Motor neuron (in vitro differentiated cells): ENCODE results near the gene LILRB2. TPM values are rescaled to one million over a fixed set of nuclear protein-coding genes. Genes with fewer than 3 reads are reported as not detected.
"Not testable (repeated sequence)": the region's sequence is repeated elsewhere in the genome, so short reads cannot be mapped to it uniquely, and the experiment has no call there.

Source experiments
- ATAC-seq, 8 experiments: fragments of 200-7000 bp; cut with Tn5 transposase; replicated peaks in 6 of 8; 2 replicates each; pipeline ENCODE4 v1.8.0; 2021; ENCODE audit warnings: mild to moderate bottlenecking in 8 of 8, moderate library complexity in 8 of 8
- H3K27ac ChIP-seq, 2 donors: fragments of 250-450 bp; sonication (Bioruptor Pico); 2 replicates each; pipeline ENCODE4 v1.9.0; 2021; ENCODE audit warnings: antibody characterized with exemption in 2 of 2, mild to moderate bottlenecking in 2 of 2, moderate library complexity in 1 of 2
- H3K4me1 ChIP-seq, 2 donors: fragments of 250-450 bp; sonication (Bioruptor Pico); replicated peaks in 1 of 2; 2 replicates each; pipeline ENCODE4 v1.6.1; 2021; ENCODE audit warnings: antibody characterized with exemption in 2 of 2, mild to moderate bottlenecking in 2 of 2, moderate library complexity in 1 of 2
- H3K4me3 ChIP-seq, 5 donors: fragments of 250-450 bp; sonication (Bioruptor Pico); 2 replicates each; pipeline ENCODE4 v1.9.0; 2021; ENCODE audit warnings: antibody characterized with exemption in 5 of 5, mild to moderate bottlenecking in 5 of 5, moderate library complexity in 4 of 5
- WGBS, 10 experiments: fragments of 450-650 bp; shearing (Covaris generic); methylation state at CpG; one replicate each; pipeline ENCODE4 v1.0.0; 2022; 5-methylcytosine and 5-hydroxymethylcytosine counted together
- in situ Hi-C, 9 experiments: fragments of 400-800 bp; cut with MboI; loops; one replicate each; pipeline ENCODE4 v1.15.0; 2021; ENCODE audit warnings: low sequenced_read_pairs in 9 of 9, low pct_unique_long_range_greater_than_20kb in 2 of 9; ENCODE audit not compliant: unreplicated experiment in 9 of 9
- total RNA-seq, 8 experiments: library from RNA; unstranded; fragments of 300-600 nt; gene quantifications; 2 replicates each; pipeline versions ENCODE4 v1.2.3 to v1.2.4, GENCODE V29; 2022

The LILRB2 gene
- total RNA-seq, 8 experiments from 2014 or later, result 0.04 to 0.57 (median 0.18) TPM; not detected in 3

DNA sequence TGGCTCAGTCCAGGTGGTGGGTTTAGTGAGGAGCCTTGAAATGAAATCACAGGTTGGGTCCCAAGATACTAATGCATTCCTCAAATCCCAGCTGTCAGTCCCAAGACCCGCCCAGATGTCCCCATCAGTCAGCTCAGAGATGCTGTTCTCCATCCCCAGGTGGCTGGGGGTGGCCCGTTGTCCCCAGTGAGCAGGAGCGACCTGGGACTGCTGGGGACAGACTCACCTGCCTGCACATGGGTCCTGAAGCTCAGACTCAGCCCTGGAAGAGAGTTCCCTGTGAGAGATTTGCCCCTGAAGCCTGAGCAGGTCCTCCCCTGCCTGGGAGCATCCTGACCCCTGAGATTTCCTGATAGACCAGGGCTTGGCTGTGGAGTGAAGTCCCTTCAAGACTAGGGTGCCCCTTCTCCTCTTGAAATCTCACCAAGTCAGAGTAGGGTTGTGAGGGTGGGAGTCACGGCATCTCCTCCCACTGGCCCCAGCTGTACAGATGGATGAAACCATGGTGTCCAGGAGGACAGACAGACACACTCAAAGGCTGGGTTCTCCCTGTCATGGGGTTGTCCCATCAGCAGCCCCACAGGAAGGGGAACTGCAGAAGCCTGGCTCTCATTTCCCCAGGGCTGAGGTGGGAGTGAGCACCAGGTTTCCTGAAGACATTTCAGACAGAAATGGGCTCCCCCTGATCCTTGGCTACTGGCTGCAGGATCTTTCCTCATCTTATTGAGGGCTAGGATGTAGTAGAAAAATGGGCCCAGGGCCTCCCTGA, 17.6 kb upstream of the LILRB2 start:
- Histone ChIP-seq H3K27ac (no peak overlapping the region), H3K4me3 (no peak overlapping the region), H3K4me1 (no peaks in the 10 kb centered on the region)
- whole genome bisulfite sequencing, 10 experiments, result 13 to 67% methylated on average over 1 to 3 of the region's 4 CpGs; no CpG with 5 or more reads in 8 of the 10 experiments
- ATAC-seq, result no peak
- in situ Hi-C loops, result no loop called here

DNA sequence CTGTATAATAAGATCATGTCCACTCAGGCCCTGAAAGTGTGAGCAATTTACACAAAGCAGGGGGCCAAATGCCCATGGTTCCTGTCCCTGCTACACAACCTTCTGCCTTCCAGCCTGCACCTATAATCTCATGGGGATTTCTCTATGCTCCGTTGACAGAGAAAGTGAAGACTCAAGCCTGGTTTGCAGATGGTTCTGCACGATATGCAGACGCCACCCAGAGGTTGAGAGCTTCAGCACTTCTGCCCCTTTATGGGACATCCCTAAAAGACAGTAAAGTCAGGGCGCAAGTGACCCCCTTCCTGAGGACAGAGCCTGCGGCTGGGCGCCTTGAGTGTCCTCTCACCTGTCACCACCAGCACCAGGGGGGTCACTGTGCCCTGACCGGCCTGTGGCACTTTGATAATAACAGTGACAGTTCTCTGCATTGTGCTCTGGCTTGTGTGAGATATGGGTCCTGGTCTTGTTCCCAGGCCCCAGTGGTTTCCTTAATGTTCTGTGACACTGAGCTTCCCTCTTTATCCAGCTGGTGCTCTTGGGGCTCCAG, 16.9 kb upstream of the LILRB2 start:
- Histone ChIP-seq H3K27ac (no peak overlapping the region), H3K4me3 (no peak overlapping the region), H3K4me1 (no peaks in the 10 kb centered on the region)
- in situ Hi-C loops, result no loop called here
- peak in 1 of 8 experiments; percentile 47 for ATAC-seq
- WGBS, 10 experiments, result 0 to 30% (median 5%) methylated on average over 1 to 3 of the region's 7 CpGs; no CpG with 5 or more reads in 5 of the 10 experiments

DNA sequence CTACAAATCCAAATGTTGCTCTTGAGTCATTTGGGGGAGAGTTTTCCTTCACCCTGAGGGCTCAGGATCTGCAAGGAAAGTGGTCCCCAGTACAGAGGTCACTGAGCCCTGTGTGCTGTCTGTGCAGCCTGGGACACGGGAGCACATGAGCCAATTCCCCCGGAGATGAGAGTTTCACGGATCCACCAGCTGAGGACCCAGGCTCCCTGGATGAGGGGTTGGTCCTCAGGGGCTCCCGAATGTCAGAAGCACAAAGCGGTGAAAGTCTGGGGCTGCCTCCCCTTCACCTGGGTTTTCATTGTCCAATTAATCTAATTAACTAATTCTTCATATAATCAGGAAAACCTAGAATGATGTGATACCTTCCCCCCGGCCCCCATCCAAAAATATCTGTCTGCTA, 13.6 kb upstream of the LILRB2 start:
- WGBS, 10 experiments, result 0 to 89% (median 54%) methylated on average over 1 to 5 of the region's 6 CpGs; no CpG with 5 or more reads in 1 of the 10 experiments
- H3K27ac ChIP-seq, result no peak overlapping the region
- in situ Hi-C loops, result no loop called here
- H3K4me1 ChIP-seq, result no peaks in the 10 kb centered on the region
- no peak overlapping the region for H3K4me3 ChIP-seq
- no peak for ATAC-seq

DNA sequence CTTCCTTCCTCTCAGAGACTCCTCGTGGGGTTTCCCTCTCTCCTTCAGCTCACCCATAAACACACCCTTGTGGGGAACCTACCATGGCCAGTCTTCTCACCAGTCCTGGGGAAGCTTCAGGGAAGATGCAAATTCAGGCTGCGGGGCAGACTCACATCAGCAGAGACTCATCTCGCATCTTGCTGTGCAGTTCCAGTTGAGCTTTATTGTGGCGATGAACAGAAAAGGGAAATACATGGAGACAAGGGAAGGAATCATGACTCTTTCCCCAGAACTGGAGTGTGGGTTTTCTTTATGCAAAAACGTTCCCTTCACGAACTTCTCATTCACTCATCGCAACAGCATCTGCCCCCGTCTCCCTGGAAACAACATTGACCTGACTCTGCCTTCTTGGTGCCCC, 8.2 kb upstream of the LILRB2 start:
- H3K27ac ChIP-seq, H3K4me3 ChIP-seq, ATAC-seq, in situ Hi-C loops, H3K4me1 ChIP-seq: not testable (repeated sequence)
- WGBS, 10 experiments, result 8 to 83% (median 40%) methylated on average over 1 to 5 of the region's 8 CpGs; no CpG with 5 or more reads in 3 of the 10 experiments

DNA sequence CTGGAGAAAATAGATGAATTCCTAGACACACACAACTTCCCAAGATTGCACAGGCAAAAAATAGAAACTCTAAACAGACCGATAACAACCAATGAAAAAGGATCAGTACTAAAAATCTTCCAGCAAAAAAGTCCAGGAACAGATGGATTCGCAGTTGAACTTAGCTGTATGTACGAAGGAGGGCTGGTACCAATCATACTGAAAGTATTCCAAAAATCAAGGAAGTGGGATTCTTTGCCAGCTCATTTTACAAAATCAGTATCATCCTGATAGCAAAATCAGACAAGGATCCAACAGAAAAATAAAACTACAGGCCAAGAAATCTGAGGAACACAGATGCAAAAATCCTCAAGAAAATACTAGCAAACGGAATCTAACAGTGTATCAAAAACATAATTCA, 6.5 kb upstream of the LILRB2 start:
- Histone ChIP-seq H3K4me1 (no peaks in the 10 kb centered on the region), H3K27ac (no peak overlapping the region), H3K4me3 (no peak overlapping the region)
- 6 to 90% (median 73%) methylated on average over 3 to 4 of the region's 4 CpGs for WGBS, 10 experiments
- no peak for ATAC-seq
- in situ Hi-C loops, result no loop called here

DNA sequence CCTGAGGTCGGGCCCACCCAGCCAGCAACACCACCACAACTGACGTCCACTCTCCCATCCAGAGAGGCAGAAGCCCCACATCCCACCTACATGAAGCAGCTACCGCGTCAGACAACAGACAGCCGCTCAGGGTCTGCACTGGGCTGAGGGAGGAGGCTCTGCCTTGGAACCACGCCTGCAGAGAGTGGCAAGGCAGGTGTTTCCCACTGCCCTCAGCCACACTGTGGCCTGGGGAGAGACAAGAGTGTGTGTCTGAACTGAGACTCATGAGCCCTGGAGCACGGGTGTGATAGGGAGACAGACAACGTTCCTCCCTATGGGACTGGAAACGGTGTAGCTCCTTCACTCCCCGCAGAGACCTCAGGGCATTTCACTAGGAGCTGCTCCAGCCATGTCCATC, 5.4 kb upstream of the LILRB2 start:
- ATAC-seq, H3K4me1 ChIP-seq, H3K27ac ChIP-seq, H3K4me3 ChIP-seq, in situ Hi-C loops: not testable (repeated sequence)
- WGBS, 10 experiments, result no CpG with 5 or more reads among the region's 10 CpGs

DNA sequence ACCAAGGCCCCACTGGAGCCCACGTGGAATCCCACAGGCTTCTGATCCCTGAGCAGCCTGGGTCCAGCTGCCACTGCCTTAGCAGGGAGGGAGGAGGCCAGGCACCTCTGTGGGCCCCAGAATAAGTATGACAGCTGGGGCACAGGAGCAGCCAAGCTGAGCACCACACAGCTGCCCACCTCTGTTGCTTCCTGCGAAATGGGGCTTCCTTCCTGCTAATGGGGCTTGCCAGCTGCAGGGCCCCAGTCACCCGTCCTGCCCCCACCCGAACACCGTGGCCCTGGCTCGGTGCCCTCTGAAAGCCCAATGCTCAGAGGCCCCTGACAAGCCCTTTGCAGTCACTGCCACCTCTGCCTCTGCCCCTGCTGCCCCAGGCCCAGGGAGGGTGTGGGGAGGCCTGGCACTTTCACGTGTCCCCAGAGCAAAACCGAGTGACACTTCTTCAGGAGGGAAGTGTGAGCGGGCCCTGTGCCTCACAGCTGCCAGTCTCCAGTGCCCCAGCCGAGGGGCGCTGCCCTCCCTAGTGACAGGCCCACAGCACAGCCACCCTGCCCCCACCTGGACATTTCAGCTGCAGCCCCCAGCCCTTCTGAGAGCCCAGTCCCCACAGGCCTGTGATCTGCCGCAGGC, 4.6 kb upstream of the LILRB2 start:
- no CpG with 5 or more reads among the region's 12 CpGs for WGBS, 10 experiments
- H3K4me1 ChIP-seq, ATAC-seq, in situ Hi-C loops, H3K27ac ChIP-seq, H3K4me3 ChIP-seq: not testable (repeated sequence)

DNA sequence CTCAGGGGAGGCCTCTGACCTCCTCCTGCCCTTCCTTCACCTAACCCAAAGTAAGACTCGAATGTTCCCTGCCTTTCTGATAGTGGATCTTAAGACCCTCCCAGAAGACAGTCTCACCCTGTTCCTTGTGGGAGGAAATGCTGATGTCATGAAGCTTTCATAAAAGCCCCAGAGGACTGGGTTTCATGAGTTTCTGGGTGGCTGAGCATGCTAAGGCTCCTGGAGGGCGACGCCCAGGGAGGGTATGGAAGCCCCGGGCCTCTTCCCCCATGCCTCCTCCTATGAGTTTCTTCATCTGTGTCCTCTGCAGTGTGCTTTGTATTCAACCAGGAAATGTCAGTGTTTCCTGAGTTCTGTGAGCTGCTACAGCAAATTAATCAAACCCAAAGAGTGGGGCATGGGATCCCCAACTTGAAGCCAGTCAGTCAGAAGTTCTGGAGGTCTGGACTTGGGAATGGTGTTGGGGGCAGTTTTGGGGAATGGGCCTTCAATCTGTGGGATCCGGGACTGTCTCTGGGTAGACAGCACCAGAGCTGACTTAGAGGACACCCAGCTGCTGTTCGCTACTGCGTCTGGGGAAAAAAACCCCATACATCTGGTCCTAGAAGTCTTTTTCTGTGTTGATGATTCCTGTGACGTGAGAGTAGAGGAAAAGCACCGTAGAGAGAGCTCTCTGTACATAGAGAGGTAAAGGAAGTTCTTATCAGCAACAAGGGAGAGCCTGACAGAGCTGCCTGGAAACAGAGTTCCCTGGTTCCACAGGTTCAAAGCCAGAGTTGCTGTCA, 2.0 kb upstream of the LILRB2 start:
- no peak overlapping the region for H3K4me3 ChIP-seq
- H3K27ac ChIP-seq, result no peak overlapping the region
- H3K4me1 ChIP-seq, result no peaks in the 10 kb centered on the region
- peak in 3 of 8 experiments; percentile 56 to 63 (median 60) for ATAC-seq
- 0 to 100% (median 40%) methylated on average over 1 to 8 of the region's 9 CpGs; no CpG with 5 or more reads in 1 of the 10 experiments for WGBS, 10 experiments
- in situ Hi-C loops, result no loop called here

DNA sequence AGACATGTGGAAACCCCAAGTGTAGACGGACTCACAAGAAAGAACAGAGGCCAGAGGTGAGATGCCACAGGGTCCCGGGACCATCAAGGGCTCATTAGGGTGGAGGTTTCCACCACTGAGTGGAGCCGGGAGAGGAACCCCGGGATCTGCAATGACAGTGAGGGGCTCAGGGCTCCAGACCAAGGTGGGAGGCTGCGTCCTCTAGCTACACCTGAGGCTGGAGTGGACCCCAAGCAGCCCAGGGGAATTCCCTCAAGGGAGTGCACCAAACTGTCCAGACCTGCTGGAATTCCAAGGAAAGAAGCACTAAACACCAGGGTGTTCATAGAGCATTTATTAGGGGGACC, 792 bp upstream of the LILRB2 start:
- H3K4me1 ChIP-seq, H3K4me3 ChIP-seq, in situ Hi-C loops, H3K27ac ChIP-seq, ATAC-seq: not testable (repeated sequence)
- 0 to 73% (median 45%) methylated on average over 1 to 4 of the region's 5 CpGs; no CpG with 5 or more reads in 6 of the 10 experiments for WGBS, 10 experiments

DNA sequence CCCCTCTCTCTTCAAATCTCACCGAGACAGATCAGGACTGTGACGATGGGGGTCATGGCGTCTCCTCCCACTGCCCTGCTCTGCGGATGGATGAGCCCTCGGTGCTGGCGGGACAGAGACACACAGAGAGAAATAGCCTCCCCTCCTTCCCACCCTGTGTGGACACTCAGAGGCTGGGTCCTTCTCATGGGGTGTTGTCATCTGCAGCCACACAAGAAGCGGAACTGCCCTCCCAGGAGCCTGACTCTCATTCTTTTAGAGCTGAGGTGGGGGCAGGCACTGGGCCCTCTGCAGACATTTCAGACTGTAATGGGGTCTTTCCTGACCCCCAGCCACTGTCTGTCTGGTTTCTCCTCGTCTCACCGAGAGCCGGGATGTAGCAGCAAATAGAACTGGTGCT, 469 bp downstream of the LILRB2 start:
- in situ Hi-C loops, result not testable (repeated sequence)

DNA sequence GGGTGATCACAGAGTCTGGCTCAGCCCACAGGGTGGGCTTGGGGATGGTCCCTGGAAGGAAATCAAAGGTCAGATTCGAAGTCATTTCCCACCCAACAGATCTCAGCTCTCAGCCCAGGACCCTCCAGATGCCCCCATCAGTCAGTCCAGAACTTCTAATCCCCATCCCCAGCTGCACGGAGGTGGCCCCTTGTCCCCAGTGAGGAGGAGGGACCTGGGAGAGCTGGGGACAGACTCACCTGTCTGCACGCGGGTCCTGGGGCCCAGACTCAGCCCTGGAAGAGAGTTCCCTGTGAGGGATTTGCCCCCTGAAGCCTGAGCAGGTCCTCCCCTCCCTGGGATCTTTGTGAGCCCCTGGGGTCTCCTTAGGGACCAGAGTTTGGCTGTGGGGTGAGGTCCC, 885 bp downstream of the LILRB2 start:
- H3K27ac ChIP-seq, in situ Hi-C loops, ATAC-seq, H3K4me3 ChIP-seq, H3K4me1 ChIP-seq: not testable (repeated sequence)
- WGBS, 10 experiments, result 20 to 33% methylated on average over 1 of the region's 4 CpGs; no CpG with 5 or more reads in 8 of the 10 experiments

More for the DNA sequence above, 469 bp downstream of the LILRB2 start:
- H3K4me3 ChIP-seq, ATAC-seq, H3K4me1 ChIP-seq, H3K27ac ChIP-seq: not testable (repeated sequence)
- 38 to 80% (median 43%) methylated on average over 2 to 3 of the region's 10 CpGs; no CpG with 5 or more reads in 7 of the 10 experiments for WGBS, 10 experiments

DNA sequence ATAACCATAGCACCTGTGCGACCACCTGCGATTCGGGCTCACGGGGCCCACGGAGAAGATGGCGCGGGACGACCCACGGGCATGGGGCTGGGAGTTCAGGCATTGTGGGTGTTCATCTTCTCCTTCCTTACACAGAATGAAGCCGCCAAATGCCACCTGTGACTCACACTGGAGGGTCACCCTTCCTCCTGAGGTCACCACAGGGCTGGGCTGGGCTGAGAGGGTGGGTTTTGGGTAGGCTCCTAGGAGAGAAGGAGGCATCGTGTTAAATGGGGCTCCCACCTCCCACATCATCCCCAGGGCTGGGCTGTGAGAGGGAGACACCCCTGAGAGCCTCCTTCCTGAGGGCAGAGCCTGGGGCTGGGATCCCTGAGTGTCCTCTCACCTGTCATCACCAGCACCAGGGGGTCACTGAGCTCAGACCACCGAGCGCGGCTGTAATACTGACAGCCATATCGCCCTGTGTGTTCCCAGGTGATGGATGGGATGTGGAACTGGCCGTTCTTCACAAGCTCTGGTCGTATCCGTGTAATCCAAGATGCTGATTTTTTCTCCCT, 1.4 kb downstream of the LILRB2 start:
- in situ Hi-C loops, result no loop called here
- Histone ChIP-seq H3K27ac (no peak overlapping the region), H3K4me1 (no peaks in the 10 kb centered on the region), H3K4me3 (no peak overlapping the region)
- 59 to 100% (median 75%) methylated on average over 1 to 10 of the region's 18 CpGs; no CpG with 5 or more reads in 5 of the 10 experiments for WGBS, 10 experiments
- no peak for ATAC-seq
